Measurements from ENCODE around the gene LRRC28.

- TF ChIP-seq KLF6 (CRISPR knock-in tag; IDR thresholded peaks at IDR 0.05; ENCODE audit: borderline replicate concordance): no peak
- TF ChIP-seq ZNF274 (IDR thresholded peaks at IDR 0.05; ENCODE audit: borderline replicate concordance, low read depth, low read length): no peak
- no peak for TF ChIP-seq ELK1 (CRISPR knock-in tag; IDR thresholded peaks at IDR 0.05)
- TF ChIP-seq, protein P1, sequence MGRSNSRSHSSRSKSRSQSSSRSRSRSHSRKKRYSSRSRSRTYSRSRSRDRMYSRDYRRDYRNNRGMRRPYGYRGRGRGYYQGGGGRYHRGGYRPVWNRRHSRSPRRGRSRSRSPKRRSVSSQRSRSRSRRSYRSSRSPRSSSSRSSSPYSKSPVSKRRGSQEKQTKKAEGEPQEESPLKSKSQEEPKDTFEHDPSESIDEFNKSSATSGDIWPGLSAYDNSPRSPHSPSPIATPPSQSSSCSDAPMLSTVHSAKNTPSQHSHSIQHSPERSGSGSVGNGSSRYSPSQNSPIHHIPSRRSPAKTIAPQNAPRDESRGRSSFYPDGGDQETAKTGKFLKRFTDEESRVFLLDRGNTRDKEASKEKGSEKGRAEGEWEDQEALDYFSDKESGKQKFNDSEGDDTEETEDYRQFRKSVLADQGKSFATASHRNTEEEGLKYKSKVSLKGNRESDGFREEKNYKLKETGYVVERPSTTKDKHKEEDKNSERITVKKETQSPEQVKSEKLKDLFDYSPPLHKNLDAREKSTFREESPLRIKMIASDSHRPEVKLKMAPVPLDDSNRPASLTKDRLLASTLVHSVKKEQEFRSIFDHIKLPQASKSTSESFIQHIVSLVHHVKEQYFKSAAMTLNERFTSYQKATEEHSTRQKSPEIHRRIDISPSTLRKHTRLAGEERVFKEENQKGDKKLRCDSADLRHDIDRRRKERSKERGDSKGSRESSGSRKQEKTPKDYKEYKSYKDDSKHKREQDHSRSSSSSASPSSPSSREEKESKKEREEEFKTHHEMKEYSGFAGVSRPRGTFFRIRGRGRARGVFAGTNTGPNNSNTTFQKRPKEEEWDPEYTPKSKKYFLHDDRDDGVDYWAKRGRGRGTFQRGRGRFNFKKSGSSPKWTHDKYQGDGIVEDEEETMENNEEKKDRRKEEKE (IDR thresholded peaks at IDR 0.05; ENCODE audit: borderline replicate concordance in 1 of 2, control insufficient read depth in 1 of 2, low read depth in 2 of 2, low read length in 1 of 2): no peak
- TF ChIP-seq STAT5A (IDR thresholded peaks at IDR 0.05; ENCODE audit: borderline replicate concordance, low read length): no peak
- no peak for TF ChIP-seq POLR2A (conservative IDR thresholded peaks at IDR 0.05)
- no peak for TF ChIP-seq NCOR1 (IDR thresholded peaks at IDR 0.05)
- no peak for TF ChIP-seq ATF2 (CRISPR knock-in tag; IDR thresholded peaks at IDR 0.05)
Observed at GRCh38 chr15:99366013-99366412, 114.7 kb downstream of the LRRC28 start.

Measured in K562 (cell line).